Neural cell (in vitro differentiated cells): ENCODE measurements around the gene WIPF2. TPM values are rescaled to one million over a fixed set of nuclear protein-coding genes. Genes with fewer than 3 reads are reported as not detected.
"Not testable (repeated sequence)": the region's sequence is repeated elsewhere in the genome, so short reads cannot be mapped to it uniquely, and the experiment has no call there.

Experiments used
- H2AFZ ChIP-seq: fragments of 200-600, 300-800 bp; sonication (generic), shearing (Covaris generic); 2 replicates; pipeline ENCODE4 v1.6.0; 2014; ENCODE audit warnings: low read depth, mild to moderate bottlenecking, antibody characterized with exemption, low read length, moderate library complexity
- H3F3A ChIP-seq: fragments of 200-600 bp; shearing (Covaris generic); 2 replicates; pipeline ENCODE4 v1.6.1; 2016; ENCODE audit warnings: mild to moderate bottlenecking, moderate library complexity, mixed read lengths, antibody characterized with exemption, low read length; ENCODE audit not compliant: insufficient read depth, poor library complexity, severe bottlenecking
- H3K27ac ChIP-seq: fragments of 200-600, 300-800 bp; sonication (generic), shearing (Covaris generic); 2 replicates; pipeline ENCODE4 v1.5.1; 2014; ENCODE audit warnings: mild to moderate bottlenecking, low read length, moderate library complexity
- H3K27me3 ChIP-seq: fragments of 300-800, 200-600 bp; sonication (generic), shearing (Covaris generic); 2 replicates; pipeline ENCODE4 v1.6.0; 2014; ENCODE audit warnings: mild to moderate bottlenecking, low read depth, low read length, moderate library complexity; ENCODE audit not compliant: insufficient read depth
- H3K36me3 ChIP-seq: fragments of 300-800, 200-600 bp; sonication (generic), shearing (Covaris generic); 2 replicates; pipeline ENCODE4 v1.5.1; 2014; ENCODE audit warnings: mild to moderate bottlenecking, antibody characterized with exemption, low read length, moderate library complexity; ENCODE audit not compliant: insufficient read depth
- H3K4me2 ChIP-seq: fragments of 300-800, 200-600 bp; sonication (generic), shearing (Covaris generic); 2 replicates; pipeline ENCODE4 v1.6.0; 2014; ENCODE audit warnings: mild to moderate bottlenecking, low read length
- H3K4me3 ChIP-seq: fragments of 300-800, 200-600 bp; sonication (generic), shearing (Covaris generic); 2 replicates; pipeline ENCODE4 v1.5.1; 2014; ENCODE audit warnings: mild to moderate bottlenecking, low read length, moderate library complexity
- H3K79me2 ChIP-seq: fragments of 200-600 bp; shearing (Covaris generic); replicated peaks from 2 replicates; pipeline ENCODE4 v1.6.0; 2014; ENCODE audit warnings: mild to moderate bottlenecking, low read length, moderate library complexity; ENCODE audit not compliant: insufficient read depth
- H3K9ac ChIP-seq: fragments of 300-800, 200-600 bp; sonication (generic), shearing (Covaris generic); 2 replicates; pipeline ENCODE4 v1.6.1; 2016; ENCODE audit warnings: mild to moderate bottlenecking, low read length, mixed read lengths
- H3K9me2 ChIP-seq: fragments of 200-600 bp; shearing (Covaris generic); 2 replicates; pipeline ENCODE4 v1.6.1; 2016; ENCODE audit warnings: mild to moderate bottlenecking, low read length, mixed read lengths; ENCODE audit not compliant: insufficient read depth
- H3K9me3 ChIP-seq: fragments of 200-600, 300-800 bp; sonication (generic), shearing (Covaris generic); 2 replicates; pipeline ENCODE4 v1.6.1; 2016; ENCODE audit warnings: mild to moderate bottlenecking, mixed run types, low read length, moderate library complexity, mixed read lengths
- H4K20me1 ChIP-seq: fragments of 200-600 bp; shearing (Covaris generic); 2 replicates; pipeline ENCODE4 v1.6.1; 2016; ENCODE audit warnings: mild to moderate bottlenecking, mixed run types; ENCODE audit not compliant: insufficient read depth
- CTCF ChIP-seq: fragments of 450-650 bp; IDR thresholded peaks from 2 replicates; pipeline ENCODE4 v1.5.1; 2014; ENCODE audit warnings: antibody characterized with exemption, mild to moderate bottlenecking, moderate library complexity; ENCODE audit not compliant: poor library complexity, severe bottlenecking
- EP300 ChIP-seq: fragments of 450-650 bp; conservative IDR thresholded peaks from 2 replicates; pipeline ENCODE4 v1.6.1; 2014; ENCODE audit warnings: antibody characterized with exemption, mild to moderate bottlenecking, moderate library complexity; ENCODE audit not compliant: poor library complexity, severe bottlenecking
- EZH2 ChIP-seq: fragments of 200-600, 300-800 bp; shearing (Covaris generic), sonication (generic); IDR thresholded peaks from 2 replicates; pipeline ENCODE4 v1.6.1; 2014; ENCODE audit warnings: antibody characterized with exemption, low read length, borderline replicate concordance, mild to moderate bottlenecking; ENCODE audit not compliant: insufficient read depth, poor library complexity, severe bottlenecking
- MXI1 ChIP-seq: fragments of 450-650 bp; conservative IDR thresholded peaks from 2 replicates; pipeline ENCODE4 v1.6.1; 2014; ENCODE audit warnings: antibody characterized with exemption, mild to moderate bottlenecking; ENCODE audit not compliant: poor library complexity, severe bottlenecking
- POLR2AphosphoS5 ChIP-seq: IDR thresholded peaks from 2 replicates; pipeline ENCODE4 v1.6.1; 2012
- RAD21 ChIP-seq: fragments of 450-650 bp; conservative IDR thresholded peaks from 2 replicates; pipeline ENCODE4 v1.6.1; 2014; ENCODE audit warnings: antibody characterized with exemption, mild to moderate bottlenecking, moderate library complexity
- SMC3 ChIP-seq: fragments of 450-650 bp; conservative IDR thresholded peaks from 2 replicates; pipeline ENCODE4 v1.6.1; 2014; ENCODE audit warnings: antibody characterized with exemption, mild to moderate bottlenecking, moderate library complexity; ENCODE audit not compliant: poor library complexity
- TAF1 ChIP-seq: IDR thresholded peaks from 2 replicates; pipeline ENCODE4 v1.6.1; 2012; ENCODE audit warnings: low read depth
- polyA plus RNA-seq: library from polyadenylated mRNA; depleted of rRNA; stranded (reverse); fragments of >200 nt; gene quantifications from 2 replicates; pipeline ENCODE4 v1.2.3, GENCODE V29; 2014
- TF ChIP-seq, protein P1 (sequence below): IDR thresholded peaks from 2 replicates; pipeline ENCODE4 v1.6.1; 2012; ENCODE audit warnings: borderline replicate concordance

The WIPF2 gene
- polyA plus RNA-seq, 1 donor from 2014 or later: 11.5 TPM

DNA sequence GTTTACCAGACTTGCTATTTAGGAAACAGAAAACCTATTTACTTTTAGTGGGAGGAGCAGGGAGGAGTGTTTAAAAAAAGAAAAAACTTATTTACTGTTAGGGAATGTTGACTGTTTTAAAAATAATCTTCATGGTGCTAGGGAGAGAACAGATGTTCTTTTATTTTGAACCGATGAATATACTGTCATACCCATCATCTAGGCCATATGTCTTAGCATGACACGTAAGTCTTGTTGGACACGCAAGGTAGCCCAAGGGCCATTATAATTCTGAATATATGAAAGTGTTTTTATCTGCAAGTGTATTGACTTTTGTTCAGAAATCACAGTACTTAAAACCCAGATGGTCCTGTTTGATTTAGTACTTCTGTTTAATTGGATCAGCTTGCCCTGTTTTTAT lies 11.6 kb downstream of the WIPF2 start:
- Histone ChIP-seq H2AFZ (no peak overlapping the region), H3K36me3 (no peaks in the 10 kb centered on the region), H3F3A (no peaks in the 10 kb centered on the region), H3K4me2 (no peak overlapping the region), H3K9ac (no peak overlapping the region), H3K27ac (no peak overlapping the region), H3K79me2 (peaks cover 11% of the 10 kb centered on the region), H3K9me2 (no peaks in the 10 kb centered on the region), H3K4me3 (no peak overlapping the region), H3K27me3 (no peaks in the 10 kb centered on the region), H4K20me1 (no peaks in the 10 kb centered on the region), H3K9me3 (no peaks in the 10 kb centered on the region)
- TF ChIP-seq MXI1 (no peak), CTCF (no peak), TAF1 (no peak), POLR2AphosphoS5 (no peak), SMC3 (no peak), EP300 (no peak), RAD21 (no peak), EZH2 (no peak)
- TF ChIP-seq, protein P1, sequence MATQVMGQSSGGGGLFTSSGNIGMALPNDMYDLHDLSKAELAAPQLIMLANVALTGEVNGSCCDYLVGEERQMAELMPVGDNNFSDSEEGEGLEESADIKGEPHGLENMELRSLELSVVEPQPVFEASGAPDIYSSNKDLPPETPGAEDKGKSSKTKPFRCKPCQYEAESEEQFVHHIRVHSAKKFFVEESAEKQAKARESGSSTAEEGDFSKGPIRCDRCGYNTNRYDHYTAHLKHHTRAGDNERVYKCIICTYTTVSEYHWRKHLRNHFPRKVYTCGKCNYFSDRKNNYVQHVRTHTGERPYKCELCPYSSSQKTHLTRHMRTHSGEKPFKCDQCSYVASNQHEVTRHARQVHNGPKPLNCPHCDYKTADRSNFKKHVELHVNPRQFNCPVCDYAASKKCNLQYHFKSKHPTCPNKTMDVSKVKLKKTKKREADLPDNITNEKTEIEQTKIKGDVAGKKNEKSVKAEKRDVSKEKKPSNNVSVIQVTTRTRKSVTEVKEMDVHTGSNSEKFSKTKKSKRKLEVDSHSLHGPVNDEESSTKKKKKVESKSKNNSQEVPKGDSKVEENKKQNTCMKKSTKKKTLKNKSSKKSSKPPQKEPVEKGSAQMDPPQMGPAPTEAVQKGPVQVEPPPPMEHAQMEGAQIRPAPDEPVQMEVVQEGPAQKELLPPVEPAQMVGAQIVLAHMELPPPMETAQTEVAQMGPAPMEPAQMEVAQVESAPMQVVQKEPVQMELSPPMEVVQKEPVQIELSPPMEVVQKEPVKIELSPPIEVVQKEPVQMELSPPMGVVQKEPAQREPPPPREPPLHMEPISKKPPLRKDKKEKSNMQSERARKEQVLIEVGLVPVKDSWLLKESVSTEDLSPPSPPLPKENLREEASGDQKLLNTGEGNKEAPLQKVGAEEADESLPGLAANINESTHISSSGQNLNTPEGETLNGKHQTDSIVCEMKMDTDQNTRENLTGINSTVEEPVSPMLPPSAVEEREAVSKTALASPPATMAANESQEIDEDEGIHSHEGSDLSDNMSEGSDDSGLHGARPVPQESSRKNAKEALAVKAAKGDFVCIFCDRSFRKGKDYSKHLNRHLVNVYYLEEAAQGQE: no peak

GRCh38 chr17:40231928-40232327 lies 12.8 kb downstream of the WIPF2 start:
- not testable (repeated sequence) for H3K4me3 ChIP-seq, H3K79me2 ChIP-seq, H2AFZ ChIP-seq, H3K4me2 ChIP-seq, H3K9ac ChIP-seq, H4K20me1 ChIP-seq, H3K9me2 ChIP-seq, H3K27ac ChIP-seq, H3K36me3 ChIP-seq, H3K27me3 ChIP-seq, H3F3A ChIP-seq, H3K9me3 ChIP-seq

GRCh38 chr17:40241252-40241834 lies 22.2 kb downstream of the WIPF2 start:
- no peak overlapping the region for H2AFZ ChIP-seq
- H3K4me3 ChIP-seq: no peak overlapping the region
- H3K27me3 ChIP-seq: no peaks in the 10 kb centered on the region
- H3K4me2 ChIP-seq: no peak overlapping the region
- no peaks in the 10 kb centered on the region for H3K36me3 ChIP-seq
- H3K9ac ChIP-seq: no peak overlapping the region
- H3F3A ChIP-seq: no peaks in the 10 kb centered on the region
- peaks cover 11% of the 10 kb centered on the region for H3K79me2 ChIP-seq
- no peaks in the 10 kb centered on the region for H3K9me2 ChIP-seq
- TF ChIP-seq EP300 (no peak), SMC3 (no peak), POLR2AphosphoS5 (no peak), MXI1 (no peak), TAF1 (no peak), CTCF (no peak), EZH2 (no peak), RAD21 (no peak)
- TF ChIP-seq, protein P1: no peak
- H3K27ac ChIP-seq: no peak overlapping the region
- no peaks in the 10 kb centered on the region for H3K9me3 ChIP-seq
- no peaks in the 10 kb centered on the region for H4K20me1 ChIP-seq
